ENCODE measurements around the gene DMRTC2.

DMRTC2 gene

GRCh38 chr19:41876847-41877832 lies 32.3 kb downstream of the DMRTC2 start, which contains the start of gene CD79A:
TSS of gene CD79A (plus strand) at chr19:41877279. CDS start at chr19:41877305, 26 bp downstream.
- ChIA-PET POLR2A (no interaction called here), CTCF (interaction anchor here (0.9 to 1.3 kb wide), 3 partner anchors 9 to 79 kb away, joined by 3 to 4 read pairs (median 3); no protein-coding TSS in a partner anchor)
- no peak within 1 kb of the TSS for H3K4me3 ChIP-seq (ENCODE audit: low read depth, low read length)
- no peak for TF ChIP-seq CTCF (IDR thresholded peaks at IDR 0.05; ENCODE audit: insufficient read depth, low read length, missing control alignments)
- no peak for DNase-seq (ENCODE audit: low read depth, low spot score)

- TF ChIP-seq CTCF (IDR thresholded peaks at IDR 0.05; ENCODE audit: insufficient read depth, low read length, missing control alignments): no peak
- H3K4me3 ChIP-seq (ENCODE audit: low read depth, low read length): no peak overlapping the region
- DNase-seq (ENCODE audit: low read depth, low spot score): no peak
- ChIA-PET CTCF (no interaction called here), POLR2A (no interaction called here)
Observed at GRCh38 chr19:41877916-41878905, 33.4 kb downstream of the DMRTC2 start.

- ChIA-PET POLR2A (no interaction called here), CTCF (no interaction called here)
- no peak overlapping the region for H3K4me3 ChIP-seq (ENCODE audit: low read depth, low read length)
- no peak for TF ChIP-seq CTCF (IDR thresholded peaks at IDR 0.05; ENCODE audit: insufficient read depth, low read length, missing control alignments)
- DNase-seq (ENCODE audit: low read depth, low spot score): no peak
Observed at GRCh38 chr19:41879080-41879479, 34.2 kb downstream of the DMRTC2 start.

- POLR2A ChIA-PET: no interaction called here
Observed at GRCh38 chr19:41879670-41880328, 35.0 kb downstream of the DMRTC2 start.

GRCh38 chr19:41880329-41880708 lies 35.5 kb downstream of the DMRTC2 start:
- no peak for TF ChIP-seq CTCF (IDR thresholded peaks at IDR 0.05; ENCODE audit: insufficient read depth, low read length, missing control alignments)

More at GRCh38 chr19:41879670-41880328, 35.0 kb downstream of the DMRTC2 start:
- TF ChIP-seq CTCF (IDR thresholded peaks at IDR 0.05; ENCODE audit: insufficient read depth, low read length, missing control alignments): no peak
- CTCF ChIA-PET: no interaction called here
- DNase-seq (ENCODE audit: low read depth, low spot score): no peak
- no peak overlapping the region for H3K4me3 ChIP-seq (ENCODE audit: low read depth, low read length)

More at GRCh38 chr19:41880329-41880708, 35.5 kb downstream of the DMRTC2 start:
- DNase-seq (ENCODE audit: low read depth, low spot score): no peak
- no peak overlapping the region for H3K4me3 ChIP-seq (ENCODE audit: low read depth, low read length)
- ChIA-PET CTCF (no interaction called here), POLR2A (no interaction called here)

Measured in AG04449 (cell line).